Activated CD8-positive, alpha-beta memory T cell treated with anti-CD3 and anti-CD28 coated beads, Interleukin-2, amount 50 U/mL, for 1 hour (primary cell): ENCODE results near the gene ENKD1.

Experiments
- DNase-seq: peaks from one replicate; pipeline ENCODE4 v3.0.0-alpha.2; 2020; ENCODE audit errors: extremely low read depth

ENKD1 gene

GRCh38 chr16:67679935-67680897 lies 13.7 kb upstream of the ENKD1 start:
- no peak for DNase-seq

GRCh38 chr16:67678354-67679023 lies 11.9 kb upstream of the ENKD1 start:
- no peak for DNase-seq

GRCh38 chr16:67677712-67678111 lies 11.2 kb upstream of the ENKD1 start:
- no peak for DNase-seq

GRCh38 chr16:67676939-67677338 lies 10.4 kb upstream of the ENKD1 start:
- no peak for DNase-seq

GRCh38 chr16:67676516-67676915 lies 10.0 kb upstream of the ENKD1 start:
- no peak for DNase-seq

GRCh38 chr16:67675999-67676398 lies 9.4 kb upstream of the ENKD1 start:
- no peak for DNase-seq

GRCh38 chr16:67675579-67675935 lies 9.0 kb upstream of the ENKD1 start:
- DNase-seq = no peak

GRCh38 chr16:67674851-67675578 lies 8.5 kb upstream of the ENKD1 start:
- DNase-seq = no peak

GRCh38 chr16:67673712-67674580 lies 7.4 kb upstream of the ENKD1 start:
- DNase-seq = no peak

- no peak for DNase-seq
Measured at GRCh38 chr16:67672739-67673662, 6.5 kb upstream of the ENKD1 start.

GRCh38 chr16:67672306-67672705 lies 5.8 kb upstream of the ENKD1 start:
- DNase-seq = no peak

- no peak for DNase-seq
Measured at GRCh38 chr16:67669499-67670101, 3.0 kb upstream of the ENKD1 start.

- DNase-seq = no peak
Measured at GRCh38 chr16:67668495-67669157, 2.1 kb upstream of the ENKD1 start.

GRCh38 chr16:67667817-67668494 lies 1.4 kb upstream of the ENKD1 start:
- peak; percentile 72 for DNase-seq

- no peak for DNase-seq
Measured at GRCh38 chr16:67667453-67667816, 885 bp upstream of the ENKD1 start.

GRCh38 chr16:67666032-67666551 lies 458 bp downstream of the ENKD1 start:
- DNase-seq = no peak

- no peak for DNase-seq
Measured at GRCh38 chr16:67665598-67665997, 952 bp downstream of the ENKD1 start.

GRCh38 chr16:67664871-67665270 lies 1.7 kb downstream of the ENKD1 start:
- no peak for DNase-seq

GRCh38 chr16:67664258-67664657 lies 2.3 kb downstream of the ENKD1 start:
- DNase-seq = no peak
